Raji (cell line): ENCODE measurements around the gene LASP1.

Experiments used
- POLR2A ChIP-seq: IDR thresholded peaks from 2 replicates; pipeline ENCODE4 v1.6.1; 2011; ENCODE audit warnings: low read depth, low read length, control low read depth; ENCODE audit not compliant: insufficient read depth

Gene LASP1

GRCh38 chr17:38970128-38970527, 100.3 kb downstream of the LASP1 start:
- no peak for TF ChIP-seq POLR2A

- no peak for TF ChIP-seq POLR2A
These were observed 100.9 kb downstream of the LASP1 start for GRCh38 chr17:38970804-38971203.
